Esophagus squamous epithelium (tissue), 5 donors: ENCODE data around the gene RERE. TPM values are rescaled to one million over a fixed set of nuclear protein-coding genes. Genes with fewer than 3 reads are reported as not detected.

Source experiments
- DNase-seq: peaks from one replicate; lab custom pipeline; 2025; lab: John Stamatoyannopoulos, UW
- H3K27ac ChIP-seq, 4 donors: fragments of 200-600 bp; sonication (generic); one replicate each; pipeline ENCODE4 v1.5.1; 2016 to 2019; ENCODE audit warnings: mild to moderate bottlenecking in 1 of 4
- H3K27me3 ChIP-seq, 4 donors: fragments of 200-600 bp; sonication (generic); 1 replicate in 3 of 4; 2 replicates in 1 of 4; pipeline versions ENCODE4 v1.5.1 to v1.6.0; 2017 to 2021; ENCODE audit warnings: antibody characterized with exemption in 1 of 4
- H3K36me3 ChIP-seq, 3 donors: fragments of 200-600 bp; sonication (generic); one replicate each; pipeline ENCODE4 v1.5.1; 2016 to 2019
- H3K4me1 ChIP-seq, 3 donors: fragments of 200-600 bp; sonication (generic); one replicate each; pipeline ENCODE4 v1.5.1; 2017 to 2019
- H3K4me3 ChIP-seq, 4 donors: fragments of 200-600 bp; sonication (generic); 1 replicate in 3 of 4; 2 replicates in 1 of 4; pipeline ENCODE4 v1.5.1; 2016 to 2019; ENCODE audit warnings: mild to moderate bottlenecking in 2 of 4, moderate library complexity in 1 of 4
- H3K9me3 ChIP-seq, 3 donors: fragments of 200-600 bp; sonication (generic); one replicate each; pipeline ENCODE4 v1.5.1; 2016 to 2019
- POLR2A ChIP-seq, 4 donors: fragments of 450-650 bp; IDR thresholded peaks; one replicate each; pipeline ENCODE4 v1.6.1; 2017; ENCODE audit warnings: antibody characterized with exemption in 4 of 4, mild to moderate bottlenecking in 4 of 4, moderate library complexity in 3 of 4
- WGBS, 2 donors: methylation state at CpG; one replicate each; pipeline ENCODE4 v1.1.5; 2018; 5-methylcytosine and 5-hydroxymethylcytosine counted together
- intact Hi-C: fragments of 100-400 bp; cut with DNase I; formaldehyde crosslinking; loops from one replicate; pipeline ENCODE4 v1.15.0; 2022
- total RNA-seq, 4 donors: library from RNA; depleted of rRNA; stranded (reverse); fragments of >200 nt; gene quantifications; one replicate each; pipeline ENCODE4 v1.1.0, GENCODE V29; 2016
- TF ChIP-seq, protein P1 (sequence below), 6 experiments: fragments of 450-650 bp in 4 of 6; fragments of 200-600 bp in 2 of 6; sonication (generic) in 2 of 6; IDR thresholded peaks; one replicate each; pipeline ENCODE4 v1.5.1; 2016 to 2019; ENCODE audit warnings: antibody characterized with exemption in 6 of 6, mild to moderate bottlenecking in 4 of 6, moderate library complexity in 4 of 6
- donor health status: DM: yes; HTN: yes; CAD: no.

RERE gene
- total RNA-seq, 4 donors from 2014 or later = 27.5 to 56.6 (median 32.1) TPM

DNA sequence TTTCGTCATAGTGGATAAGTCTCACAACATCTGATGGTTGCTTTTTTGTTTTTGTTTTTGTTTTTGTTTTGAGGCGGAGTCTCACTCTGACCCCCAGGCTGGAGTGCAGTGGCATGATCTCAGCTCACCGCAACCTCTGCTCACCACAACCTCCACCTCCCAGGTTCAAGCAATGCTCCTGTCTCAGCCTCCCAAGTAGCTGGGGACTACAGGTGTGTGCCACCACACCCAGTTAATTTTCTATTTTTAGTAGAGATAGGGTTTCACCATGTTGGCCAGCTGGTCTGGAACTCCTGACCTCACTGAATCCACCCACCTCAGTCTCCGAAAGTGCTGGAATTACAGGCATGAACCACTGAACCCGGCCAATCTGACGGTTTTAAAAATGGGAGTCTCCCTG, 109.2 kb downstream of the RERE start:
- H3K36me3 ChIP-seq = no peaks in the 10 kb centered on the region
- H3K9me3 ChIP-seq = no peaks in the 10 kb centered on the region
- DNase-seq = no peak
- no peak for TF ChIP-seq POLR2A (IDR thresholded peaks at IDR 0.05)
- TF ChIP-seq, protein P1, sequence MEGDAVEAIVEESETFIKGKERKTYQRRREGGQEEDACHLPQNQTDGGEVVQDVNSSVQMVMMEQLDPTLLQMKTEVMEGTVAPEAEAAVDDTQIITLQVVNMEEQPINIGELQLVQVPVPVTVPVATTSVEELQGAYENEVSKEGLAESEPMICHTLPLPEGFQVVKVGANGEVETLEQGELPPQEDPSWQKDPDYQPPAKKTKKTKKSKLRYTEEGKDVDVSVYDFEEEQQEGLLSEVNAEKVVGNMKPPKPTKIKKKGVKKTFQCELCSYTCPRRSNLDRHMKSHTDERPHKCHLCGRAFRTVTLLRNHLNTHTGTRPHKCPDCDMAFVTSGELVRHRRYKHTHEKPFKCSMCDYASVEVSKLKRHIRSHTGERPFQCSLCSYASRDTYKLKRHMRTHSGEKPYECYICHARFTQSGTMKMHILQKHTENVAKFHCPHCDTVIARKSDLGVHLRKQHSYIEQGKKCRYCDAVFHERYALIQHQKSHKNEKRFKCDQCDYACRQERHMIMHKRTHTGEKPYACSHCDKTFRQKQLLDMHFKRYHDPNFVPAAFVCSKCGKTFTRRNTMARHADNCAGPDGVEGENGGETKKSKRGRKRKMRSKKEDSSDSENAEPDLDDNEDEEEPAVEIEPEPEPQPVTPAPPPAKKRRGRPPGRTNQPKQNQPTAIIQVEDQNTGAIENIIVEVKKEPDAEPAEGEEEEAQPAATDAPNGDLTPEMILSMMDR (IDR thresholded peaks at IDR 0.05) = no peak
- no peak overlapping the region for H3K27ac ChIP-seq
- intact Hi-C loops = no loop called here
- H3K4me1 ChIP-seq = peaks cover 18 to 51% (median 21%) of the 10 kb centered on the region in 3 donors
- H3K4me3 ChIP-seq = no peak overlapping the region
- 97 to 99% methylated on average over 6 of the region's 6 CpGs for WGBS, 2 donors
- H3K27me3 ChIP-seq = no peaks in the 10 kb centered on the region

DNA sequence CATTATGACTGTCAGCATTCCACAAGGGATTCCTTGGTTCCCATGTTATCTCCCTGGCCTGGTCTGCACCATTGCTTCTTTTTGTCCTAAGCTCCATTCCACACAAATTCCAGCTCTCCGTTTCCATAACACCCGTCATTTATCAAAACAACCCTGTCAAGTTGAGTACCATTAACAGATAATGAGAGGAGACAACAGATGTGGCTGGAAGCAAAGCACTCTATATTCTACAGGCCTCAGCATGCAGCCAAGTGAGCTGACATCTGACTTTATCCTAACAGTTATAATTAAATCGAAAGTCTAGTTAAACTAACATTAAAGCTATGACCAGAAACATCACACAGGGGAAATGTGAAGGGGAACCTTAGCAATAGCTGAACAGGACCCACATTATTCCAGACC, 110.4 kb downstream of the RERE start:
- peaks cover 12 to 48% (median 13%) of the 10 kb centered on the region in 3 donors for H3K4me1 ChIP-seq
- TF ChIP-seq POLR2A (IDR thresholded peaks at IDR 0.05) = no peak
- TF ChIP-seq, protein P1 (IDR thresholded peaks at IDR 0.05) = no peak
- WGBS, 2 donors = 30 to 31% methylated on average over 3 of the region's 3 CpGs
- DNase-seq = no peak
- H3K9me3 ChIP-seq = no peaks in the 10 kb centered on the region
- no peaks in the 10 kb centered on the region for H3K36me3 ChIP-seq
- no peaks in the 10 kb centered on the region for H3K27me3 ChIP-seq
- intact Hi-C loops = no loop called here
- peak overlapping the region in 1 of 4 donors; percentile 11 for H3K27ac ChIP-seq
- no peak overlapping the region for H3K4me3 ChIP-seq

DNA sequence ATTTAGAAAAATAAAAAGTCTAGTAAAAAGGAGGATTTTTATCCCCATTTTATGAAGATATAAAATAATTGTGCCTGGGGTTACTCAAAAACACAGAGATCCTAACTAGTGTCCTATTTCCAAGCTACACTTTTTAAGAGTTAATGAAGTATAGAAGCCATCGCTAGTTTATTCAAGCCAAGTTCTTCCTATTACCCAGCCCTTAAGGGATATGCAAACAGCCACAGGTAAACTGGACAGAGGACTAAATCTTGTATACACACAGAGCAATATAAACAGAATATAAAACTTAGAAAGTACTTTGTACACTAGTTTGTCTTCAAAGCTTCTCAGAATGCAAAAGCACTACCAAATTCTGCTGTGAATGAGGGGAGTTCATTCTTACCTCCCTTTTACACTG, 111.1 kb downstream of the RERE start:
- H3K27ac ChIP-seq = no peak overlapping the region
- H3K4me3 ChIP-seq = no peak overlapping the region
- no peak for DNase-seq
- no peaks in the 10 kb centered on the region for H3K9me3 ChIP-seq
- no peaks in the 10 kb centered on the region for H3K27me3 ChIP-seq
- peaks cover 19 to 48% (median 20%) of the 10 kb centered on the region in 3 donors for H3K4me1 ChIP-seq
- 93 to 100% methylated on average over 1 of the region's 1 CpG for WGBS, 2 donors
- intact Hi-C loops = no loop called here
- no peaks in the 10 kb centered on the region for H3K36me3 ChIP-seq
- TF ChIP-seq, protein P1 (IDR thresholded peaks at IDR 0.05) = no peak
- TF ChIP-seq POLR2A (IDR thresholded peaks at IDR 0.05) = no peak

DNA sequence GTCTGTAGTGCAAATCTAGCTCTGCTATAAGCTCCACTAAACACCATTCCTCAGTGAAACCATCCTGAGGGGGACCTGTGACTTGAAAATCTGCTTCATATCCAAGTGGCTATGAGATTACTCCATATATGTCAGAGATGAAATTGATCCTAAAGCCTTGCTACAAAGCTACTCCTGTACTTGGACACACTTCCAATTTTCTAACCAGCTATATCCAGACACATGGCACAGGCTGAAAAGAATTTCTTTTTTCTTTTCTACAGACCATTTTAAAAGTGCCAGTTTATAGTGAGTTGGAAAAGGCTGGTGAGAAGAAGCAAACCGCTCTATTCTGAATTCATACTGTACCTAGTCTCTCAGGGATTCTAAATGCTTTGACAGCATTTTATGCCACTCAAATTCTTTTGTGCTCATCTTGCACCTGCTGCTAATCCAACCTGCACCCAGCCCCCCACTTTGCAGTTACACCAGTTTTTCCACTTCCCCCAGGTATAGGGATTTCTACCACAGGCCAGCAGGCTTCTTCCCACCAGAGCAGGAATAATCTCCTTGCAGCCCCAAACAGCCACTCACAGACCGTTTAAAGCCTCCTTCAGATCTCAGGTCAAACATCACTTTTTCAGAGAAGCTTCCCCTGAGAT, 112.5 kb downstream of the RERE start:
- no peak overlapping the region for H3K4me3 ChIP-seq
- no peak overlapping the region for H3K27ac ChIP-seq
- TF ChIP-seq, protein P1 (IDR thresholded peaks at IDR 0.05) = no peak
- TF ChIP-seq POLR2A (IDR thresholded peaks at IDR 0.05) = no peak
- intact Hi-C loops = no loop called here
- DNase-seq = no peak
- no peaks in the 10 kb centered on the region for H3K36me3 ChIP-seq
- WGBS, 2 donors = 47 to 69% methylated on average over 2 of the region's 2 CpGs
- H3K9me3 ChIP-seq = no peaks in the 10 kb centered on the region
- H3K4me1 ChIP-seq = peaks cover 23 to 61% (median 27%) of the 10 kb centered on the region in 3 donors
- no peaks in the 10 kb centered on the region for H3K27me3 ChIP-seq

DNA sequence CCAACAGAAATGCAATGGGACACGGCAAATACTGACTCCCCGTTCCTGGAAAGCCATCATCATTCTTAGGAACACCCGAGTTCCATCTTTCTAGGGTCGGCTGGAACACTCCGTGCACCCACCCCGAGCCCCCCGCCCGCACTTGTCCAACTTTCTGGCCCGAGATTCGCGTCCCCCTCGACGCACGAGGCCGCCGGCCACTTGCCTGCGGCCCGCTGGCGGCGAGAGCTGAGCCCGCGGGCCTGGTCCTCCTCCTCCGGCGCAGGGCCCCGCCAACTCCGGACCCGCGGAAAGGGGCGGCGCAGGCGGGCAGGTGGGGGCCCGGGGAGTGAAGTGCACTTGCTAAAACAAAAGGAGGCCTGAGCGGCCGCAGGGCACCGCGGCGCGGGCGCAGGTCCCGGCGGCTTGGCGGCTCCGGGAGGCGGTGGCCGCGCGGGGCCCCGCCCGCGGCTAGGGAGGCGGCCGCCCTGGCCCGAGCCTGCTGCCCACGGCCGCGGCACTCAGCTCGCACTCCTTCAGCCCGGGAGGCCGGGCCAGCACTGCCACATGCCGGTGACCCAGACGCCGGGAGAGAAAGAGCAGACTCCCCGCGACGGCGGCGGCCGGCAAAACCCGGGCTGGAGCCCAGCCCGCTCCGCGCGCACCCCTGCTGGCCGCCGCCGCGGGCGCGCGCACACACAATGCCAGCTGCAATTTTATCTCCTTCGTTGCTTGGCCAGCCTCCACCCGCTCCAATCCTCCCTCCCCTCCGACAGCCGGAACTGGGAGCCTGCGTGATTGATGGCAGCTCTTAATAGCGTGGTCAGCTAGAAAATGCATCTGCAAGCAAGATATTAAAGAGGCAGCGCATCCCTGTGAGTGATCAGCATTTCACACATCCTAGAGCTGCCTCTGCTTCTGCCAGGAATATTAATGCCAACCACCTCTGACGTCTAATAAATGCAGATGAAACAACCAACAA, 114.3 kb downstream of the RERE start:
- peak; percentile 57 for DNase-seq
- TF ChIP-seq POLR2A (IDR thresholded peaks at IDR 0.05) = peak in 2 of 4 donors; percentile 73 to 77
- TF ChIP-seq, protein P1 (IDR thresholded peaks at IDR 0.05) = peak in 4 of 6 experiments; percentile 20 to 43 (median 40)
- Histone ChIP-seq H3K27me3 (no peaks in the 10 kb centered on the region), H3K4me1 (peaks cover 23 to 65% (median 27%) of the 10 kb centered on the region in 3 donors), H3K9me3 (no peaks in the 10 kb centered on the region), H3K4me3 (peak overlapping the region; percentile 51 to 87 (median 64)), H3K36me3 (no peaks in the 10 kb centered on the region), H3K27ac (peak overlapping the region; percentile 80 to 93 (median 84))
- 3 to 7% methylated on average over 7 to 10 of the region's 88 CpGs for WGBS, 2 donors
- intact Hi-C loops = no loop called here
